H1 (cell line): ENCODE measurements around the gene RBM43. TPM values are rescaled to one million over a fixed set of nuclear protein-coding genes. Genes with fewer than 3 reads are reported as not detected.

ENCODE experiments used
- CHD1 ChIP-seq: IDR thresholded peaks from 2 replicates; pipeline ENCODE4 v1.6.1; 2012; ENCODE audit warnings: low read depth, low read length, improper control_type of control experiment
- CTBP2 ChIP-seq: IDR thresholded peaks from 2 replicates; pipeline ENCODE4 v1.7.0; 2011; ENCODE audit warnings: borderline replicate concordance, mild to moderate bottlenecking, moderate library complexity, mixed read lengths, low read length; ENCODE audit not compliant: insufficient read depth, insufficient read length
- EZH2 ChIP-seq: fragments of 200-600 bp; sonication (generic); IDR thresholded peaks from 2 replicates; pipeline ENCODE4 v1.7.1; 2012; ENCODE audit warnings: low read depth, mild to moderate bottlenecking, moderate library complexity, low read length, inconsistent platforms; ENCODE audit not compliant: severe bottlenecking
- POU5F1 ChIP-seq: IDR thresholded peaks from 2 replicates; pipeline ENCODE4 v1.6.1; 2011; ENCODE audit warnings: low read depth, mild to moderate bottlenecking, low read length, moderate library complexity
- SIX5 ChIP-seq: IDR thresholded peaks from 2 replicates; pipeline ENCODE4 v1.6.1; 2011; ENCODE audit warnings: mild to moderate bottlenecking, low read depth, low read length
- polyA plus RNA-seq, 7 experiments: library from polyadenylated mRNA; depleted of rRNA in 3 of 7; stranded (reverse) in 5 of 7; unstranded in 2 of 7; fragments of >200 nt in 5 of 7; fragments of 200-250 nt in 2 of 7; gene quantifications; 1 replicate in 5 of 7; 2 replicates in 1 of 7; 4 replicates in 1 of 7; pipeline versions ENCODE4 v1.2.1 to v1.2.3, GENCODE V29; 2011 to 2013; ENCODE audit warnings: missing spikeins in 2 of 7, mixed read lengths in 2 of 7
- total RNA-seq: library from RNA; stranded (reverse); fragmentation: NEBNext Ultra II Directional; extraction: Animal tissue kit (Norgen Biotek cat#: 25700); gene quantifications from 2 replicates; pipeline ENCODE4 v1.2.1, GENCODE V29; 2021
- TF ChIP-seq, protein P1 (sequence below): fragments of 300-600 bp; sonication (generic); IDR thresholded peaks from 2 replicates; pipeline ENCODE4 v1.7.1; 2012; ENCODE audit warnings: low read length, moderate library complexity, mild to moderate bottlenecking, inconsistent platforms; ENCODE audit not compliant: insufficient replicate concordance
- TF ChIP-seq, protein P2 (sequence below): IDR thresholded peaks from 2 replicates; pipeline ENCODE4 v1.6.1; 2012; ENCODE audit warnings: inconsistent platforms

The RBM43 gene
- total and polyA plus RNA-seq, 2 of the 8 experiments (the other 6 are each of a cell fraction or from before 2014, with no cell fraction given), result 1.7 to 2.0 TPM

GRCh38 chr2:151277067-151277466 lies 15.4 kb upstream of the RBM43 start (continued):
- TF ChIP-seq, protein P1, sequence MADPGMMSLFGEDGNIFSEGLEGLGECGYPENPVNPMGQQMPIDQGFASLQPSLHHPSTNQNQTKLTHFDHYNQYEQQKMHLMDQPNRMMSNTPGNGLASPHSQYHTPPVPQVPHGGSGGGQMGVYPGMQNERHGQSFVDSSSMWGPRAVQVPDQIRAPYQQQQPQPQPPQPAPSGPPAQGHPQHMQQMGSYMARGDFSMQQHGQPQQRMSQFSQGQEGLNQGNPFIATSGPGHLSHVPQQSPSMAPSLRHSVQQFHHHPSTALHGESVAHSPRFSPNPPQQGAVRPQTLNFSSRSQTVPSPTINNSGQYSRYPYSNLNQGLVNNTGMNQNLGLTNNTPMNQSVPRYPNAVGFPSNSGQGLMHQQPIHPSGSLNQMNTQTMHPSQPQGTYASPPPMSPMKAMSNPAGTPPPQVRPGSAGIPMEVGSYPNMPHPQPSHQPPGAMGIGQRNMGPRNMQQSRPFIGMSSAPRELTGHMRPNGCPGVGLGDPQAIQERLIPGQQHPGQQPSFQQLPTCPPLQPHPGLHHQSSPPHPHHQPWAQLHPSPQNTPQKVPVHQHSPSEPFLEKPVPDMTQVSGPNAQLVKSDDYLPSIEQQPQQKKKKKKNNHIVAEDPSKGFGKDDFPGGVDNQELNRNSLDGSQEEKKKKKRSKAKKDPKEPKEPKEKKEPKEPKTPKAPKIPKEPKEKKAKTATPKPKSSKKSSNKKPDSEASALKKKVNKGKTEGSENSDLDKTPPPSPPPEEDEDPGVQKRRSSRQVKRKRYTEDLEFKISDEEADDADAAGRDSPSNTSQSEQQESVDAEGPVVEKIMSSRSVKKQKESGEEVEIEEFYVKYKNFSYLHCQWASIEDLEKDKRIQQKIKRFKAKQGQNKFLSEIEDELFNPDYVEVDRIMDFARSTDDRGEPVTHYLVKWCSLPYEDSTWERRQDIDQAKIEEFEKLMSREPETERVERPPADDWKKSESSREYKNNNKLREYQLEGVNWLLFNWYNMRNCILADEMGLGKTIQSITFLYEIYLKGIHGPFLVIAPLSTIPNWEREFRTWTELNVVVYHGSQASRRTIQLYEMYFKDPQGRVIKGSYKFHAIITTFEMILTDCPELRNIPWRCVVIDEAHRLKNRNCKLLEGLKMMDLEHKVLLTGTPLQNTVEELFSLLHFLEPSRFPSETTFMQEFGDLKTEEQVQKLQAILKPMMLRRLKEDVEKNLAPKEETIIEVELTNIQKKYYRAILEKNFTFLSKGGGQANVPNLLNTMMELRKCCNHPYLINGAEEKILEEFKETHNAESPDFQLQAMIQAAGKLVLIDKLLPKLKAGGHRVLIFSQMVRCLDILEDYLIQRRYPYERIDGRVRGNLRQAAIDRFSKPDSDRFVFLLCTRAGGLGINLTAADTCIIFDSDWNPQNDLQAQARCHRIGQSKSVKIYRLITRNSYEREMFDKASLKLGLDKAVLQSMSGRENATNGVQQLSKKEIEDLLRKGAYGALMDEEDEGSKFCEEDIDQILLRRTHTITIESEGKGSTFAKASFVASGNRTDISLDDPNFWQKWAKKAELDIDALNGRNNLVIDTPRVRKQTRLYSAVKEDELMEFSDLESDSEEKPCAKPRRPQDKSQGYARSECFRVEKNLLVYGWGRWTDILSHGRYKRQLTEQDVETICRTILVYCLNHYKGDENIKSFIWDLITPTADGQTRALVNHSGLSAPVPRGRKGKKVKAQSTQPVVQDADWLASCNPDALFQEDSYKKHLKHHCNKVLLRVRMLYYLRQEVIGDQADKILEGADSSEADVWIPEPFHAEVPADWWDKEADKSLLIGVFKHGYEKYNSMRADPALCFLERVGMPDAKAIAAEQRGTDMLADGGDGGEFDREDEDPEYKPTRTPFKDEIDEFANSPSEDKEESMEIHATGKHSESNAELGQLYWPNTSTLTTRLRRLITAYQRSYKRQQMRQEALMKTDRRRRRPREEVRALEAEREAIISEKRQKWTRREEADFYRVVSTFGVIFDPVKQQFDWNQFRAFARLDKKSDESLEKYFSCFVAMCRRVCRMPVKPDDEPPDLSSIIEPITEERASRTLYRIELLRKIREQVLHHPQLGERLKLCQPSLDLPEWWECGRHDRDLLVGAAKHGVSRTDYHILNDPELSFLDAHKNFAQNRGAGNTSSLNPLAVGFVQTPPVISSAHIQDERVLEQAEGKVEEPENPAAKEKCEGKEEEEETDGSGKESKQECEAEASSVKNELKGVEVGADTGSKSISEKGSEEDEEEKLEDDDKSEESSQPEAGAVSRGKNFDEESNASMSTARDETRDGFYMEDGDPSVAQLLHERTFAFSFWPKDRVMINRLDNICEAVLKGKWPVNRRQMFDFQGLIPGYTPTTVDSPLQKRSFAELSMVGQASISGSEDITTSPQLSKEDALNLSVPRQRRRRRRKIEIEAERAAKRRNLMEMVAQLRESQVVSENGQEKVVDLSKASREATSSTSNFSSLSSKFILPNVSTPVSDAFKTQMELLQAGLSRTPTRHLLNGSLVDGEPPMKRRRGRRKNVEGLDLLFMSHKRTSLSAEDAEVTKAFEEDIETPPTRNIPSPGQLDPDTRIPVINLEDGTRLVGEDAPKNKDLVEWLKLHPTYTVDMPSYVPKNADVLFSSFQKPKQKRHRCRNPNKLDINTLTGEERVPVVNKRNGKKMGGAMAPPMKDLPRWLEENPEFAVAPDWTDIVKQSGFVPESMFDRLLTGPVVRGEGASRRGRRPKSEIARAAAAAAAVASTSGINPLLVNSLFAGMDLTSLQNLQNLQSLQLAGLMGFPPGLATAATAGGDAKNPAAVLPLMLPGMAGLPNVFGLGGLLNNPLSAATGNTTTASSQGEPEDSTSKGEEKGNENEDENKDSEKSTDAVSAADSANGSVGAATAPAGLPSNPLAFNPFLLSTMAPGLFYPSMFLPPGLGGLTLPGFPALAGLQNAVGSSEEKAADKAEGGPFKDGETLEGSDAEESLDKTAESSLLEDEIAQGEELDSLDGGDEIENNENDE, result no peak
- TF ChIP-seq CHD1 (no peak), EZH2 (no peak), POU5F1 (no peak), CTBP2 (no peak), SIX5 (no peak)
- TF ChIP-seq, protein P2, sequence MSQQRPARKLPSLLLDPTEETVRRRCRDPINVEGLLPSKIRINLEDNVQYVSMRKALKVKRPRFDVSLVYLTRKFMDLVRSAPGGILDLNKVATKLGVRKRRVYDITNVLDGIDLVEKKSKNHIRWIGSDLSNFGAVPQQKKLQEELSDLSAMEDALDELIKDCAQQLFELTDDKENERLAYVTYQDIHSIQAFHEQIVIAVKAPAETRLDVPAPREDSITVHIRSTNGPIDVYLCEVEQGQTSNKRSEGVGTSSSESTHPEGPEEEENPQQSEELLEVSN, result no peak
